Measurements from ENCODE around the gene CLCNKA. TPM values are rescaled to one million over a fixed set of nuclear protein-coding genes. Genes with fewer than 3 reads are reported as not detected.

CLCNKA gene
- total RNA-seq, 1 donor: not detected

- DNase-seq (ENCODE audit: low read depth): no peak
- H3K4me3 ChIP-seq (ENCODE audit: low read depth, low read length): no peak overlapping the region
- TF ChIP-seq CTCF (IDR thresholded peaks at IDR 0.05; ENCODE audit: insufficient read depth, low read depth, low read length): no peak
Measured at GRCh38 chr1:16063226-16063829, 41.5 kb downstream of the CLCNKA start.

DNA sequence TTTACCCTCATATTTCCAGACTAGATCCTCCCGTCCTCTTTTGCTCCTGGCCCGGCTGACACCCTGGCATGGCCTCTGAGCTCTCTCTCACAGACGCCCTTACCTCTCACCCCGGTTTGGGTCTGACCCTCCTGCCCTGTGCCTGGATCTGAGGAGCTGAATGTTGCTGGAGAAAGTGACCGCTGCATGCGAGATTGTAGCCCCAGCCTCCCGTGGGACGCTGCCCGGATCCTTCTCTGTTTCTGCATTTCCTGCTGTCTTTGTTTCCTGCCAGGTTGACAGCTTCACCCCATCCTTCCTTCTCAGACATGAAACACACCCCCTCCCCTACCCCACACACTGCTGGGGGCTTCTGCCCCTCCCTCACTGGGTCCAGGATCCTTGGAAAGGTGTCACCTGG, 42.1 kb downstream of the CLCNKA start:
- no peak for TF ChIP-seq CTCF (IDR thresholded peaks at IDR 0.05; ENCODE audit: insufficient read depth, low read depth, low read length)
- no peak for DNase-seq (ENCODE audit: low read depth)
- H3K4me3 ChIP-seq (ENCODE audit: low read depth, low read length): no peak overlapping the region

DNA sequence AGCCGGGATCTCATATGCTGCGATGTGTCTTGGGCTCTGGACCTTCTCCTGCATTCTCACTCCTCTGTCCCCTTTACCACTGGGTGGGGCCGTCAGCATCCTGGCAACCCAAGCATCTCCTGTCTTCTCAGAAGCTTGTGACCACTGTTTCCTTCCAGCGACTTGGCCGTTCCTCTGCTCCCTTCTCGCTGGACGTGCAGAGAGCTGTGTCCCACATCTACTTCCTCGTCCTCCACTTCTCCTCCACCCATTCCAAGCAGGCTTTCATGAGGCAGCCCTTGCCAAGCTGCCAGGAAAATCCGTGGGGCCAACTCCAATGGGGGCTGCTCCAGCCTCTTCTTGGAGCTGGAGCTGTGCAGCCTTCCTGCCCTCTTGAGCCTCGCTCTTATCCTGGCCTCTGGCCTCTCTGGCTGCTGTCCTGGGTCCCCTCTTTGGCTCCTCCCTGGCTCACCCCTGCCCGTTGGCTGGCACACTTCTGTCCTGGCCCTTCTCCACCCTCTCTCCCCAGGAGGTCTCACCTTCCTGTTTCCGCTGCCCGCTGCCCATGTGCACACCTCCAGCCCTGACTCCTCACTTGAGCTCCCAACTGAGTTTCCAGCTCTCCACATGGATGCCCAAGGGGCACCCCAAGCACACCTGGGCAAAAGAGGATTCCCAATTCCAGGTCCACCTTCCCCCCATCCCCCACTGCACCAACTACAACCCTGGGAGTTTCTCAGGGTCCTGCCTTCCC, 42.9 kb downstream of the CLCNKA start:
- H3K4me3 ChIP-seq (ENCODE audit: low read depth, low read length): no peak overlapping the region
- DNase-seq (ENCODE audit: low read depth): no peak
- TF ChIP-seq CTCF (IDR thresholded peaks at IDR 0.05; ENCODE audit: insufficient read depth, low read depth, low read length): no peak

DNA sequence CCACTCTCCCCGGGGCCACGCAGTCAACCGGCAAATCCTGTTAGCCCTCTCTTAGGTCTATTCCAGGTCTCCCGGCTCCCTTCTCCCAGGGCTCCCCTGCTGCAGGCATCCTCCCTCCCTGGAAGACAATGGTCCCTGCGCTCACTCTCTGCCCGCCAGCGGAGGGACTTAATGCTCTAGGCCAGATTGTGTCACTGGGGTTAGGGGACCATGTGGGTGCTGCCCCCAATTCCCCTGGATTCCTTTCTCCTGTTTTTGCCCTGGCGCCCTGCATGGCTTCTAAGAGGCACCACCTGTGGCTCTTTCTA, 43.4 kb downstream of the CLCNKA start:
- DNase-seq (ENCODE audit: low read depth): no peak
- no peak for TF ChIP-seq CTCF (IDR thresholded peaks at IDR 0.05; ENCODE audit: insufficient read depth, low read depth, low read length)

DNA sequence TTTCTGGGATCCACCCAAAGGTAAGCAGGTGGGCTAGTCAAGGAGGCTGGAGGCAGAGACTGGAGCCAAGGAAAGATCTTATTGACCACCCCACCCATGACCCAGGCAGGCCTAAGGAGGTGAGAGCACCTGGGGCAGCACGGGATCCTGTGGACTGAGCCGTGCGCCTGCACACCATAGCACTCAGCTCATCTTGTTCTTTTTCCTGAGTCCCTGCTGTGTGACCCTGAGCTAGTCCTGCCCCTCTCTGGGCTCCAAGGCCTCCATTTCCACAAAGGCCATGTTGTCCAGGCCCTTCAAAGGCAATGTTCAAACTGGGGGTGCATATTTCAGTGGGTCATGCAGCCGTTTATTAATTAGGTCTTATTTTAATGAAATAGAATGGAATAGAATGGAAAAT, 44.4 kb downstream of the CLCNKA start:
- no peak for TF ChIP-seq CTCF (IDR thresholded peaks at IDR 0.05; ENCODE audit: insufficient read depth, low read depth, low read length)
- no peak overlapping the region for H3K4me3 ChIP-seq (ENCODE audit: low read depth, low read length)
- no peak for DNase-seq (ENCODE audit: low read depth)

More for the DNA sequence above, 43.4 kb downstream of the CLCNKA start:
- no peak overlapping the region for H3K4me3 ChIP-seq (ENCODE audit: low read depth, low read length)

DNA sequence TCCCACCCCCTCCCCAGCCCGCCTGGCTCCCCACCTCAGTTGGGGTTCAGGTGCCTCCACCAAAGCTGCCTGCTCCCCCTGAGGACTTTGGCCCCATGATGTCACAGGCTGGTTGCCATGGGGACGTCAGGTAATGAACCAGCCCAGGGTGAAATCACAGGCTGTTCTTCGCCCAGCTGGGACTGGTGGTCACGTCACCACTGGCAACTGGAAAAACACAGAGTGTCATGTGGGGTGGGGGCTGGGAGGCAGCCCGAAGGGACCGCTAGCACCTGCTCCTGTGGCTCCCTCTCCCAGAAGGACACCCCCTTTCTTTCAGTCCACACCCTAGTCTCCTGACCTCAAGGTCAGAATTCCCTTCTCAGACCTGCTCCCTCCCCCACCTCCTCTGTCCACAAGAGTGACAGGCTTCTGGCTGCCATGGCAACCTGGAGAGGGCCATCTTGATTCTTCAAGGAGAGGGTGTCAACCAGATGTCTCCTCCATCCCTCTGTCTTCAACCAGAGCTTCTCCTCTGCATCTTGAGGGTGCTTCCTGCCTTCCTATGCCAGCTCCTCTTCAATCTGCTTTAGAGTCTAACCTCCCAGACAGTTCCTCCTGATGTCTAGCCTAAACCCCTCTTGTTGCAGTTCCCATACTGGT, 45.4 kb downstream of the CLCNKA start:
- DNase-seq (ENCODE audit: low read depth): no peak
- TF ChIP-seq CTCF (IDR thresholded peaks at IDR 0.05; ENCODE audit: insufficient read depth, low read depth, low read length): no peak
- no peak overlapping the region for H3K4me3 ChIP-seq (ENCODE audit: low read depth, low read length)
